HL-60 (cell line): ENCODE data around the gene SARDH.

ENCODE experiments used
- CTCF ChIP-seq: IDR thresholded peaks from one replicate; pipeline ENCODE4 v1.5.1; 2011; ENCODE audit warnings: low read length, control low read depth, inconsistent platforms; ENCODE audit not compliant: insufficient read depth
- GABPA ChIP-seq: IDR thresholded peaks from 2 replicates; pipeline ENCODE4 v1.6.1; 2012; ENCODE audit warnings: low read depth

GRCh38 chr9:133659516-133659915 is 78.6 kb downstream of the SARDH start:
- TF ChIP-seq CTCF: no peak
- TF ChIP-seq GABPA: no peak
